ENCODE data around the gene CSDE1.

Gene CSDE1

GRCh38 chr1:114668373-114668772, 89.4 kb downstream of the CSDE1 start:
- in situ Hi-C loops (cut with HindIII; ENCODE audit: low sequenced_read_pairs): no loop called here

GRCh38 chr1:114666954-114667353, 90.8 kb downstream of the CSDE1 start:
- in situ Hi-C loops (cut with HindIII; ENCODE audit: low sequenced_read_pairs): no loop called here
